RWPE2 (cell line): ENCODE results near the gene HPDL.
"Not testable (repeated sequence)": the region's sequence is repeated elsewhere in the genome, so short reads cannot be mapped to it uniquely, and the experiment has no call there.

Experiments used
- ATAC-seq: fragments of 200-7000 bp; cut with Tn5 transposase; 3 replicates; pipeline ENCODE4 v1.9.1; 2021; ENCODE audit warnings: low read depth
- DNase-seq: peaks from one replicate; pipeline ENCODE4 v3.0.0-alpha.2; 2020; ENCODE audit warnings: low spot score
- H3K27ac ChIP-seq: fragments of 450-650 bp; 2 replicates; pipeline ENCODE4 v1.5.1; 2017; ENCODE audit warnings: mild to moderate bottlenecking; ENCODE audit not compliant: poor library complexity, severe bottlenecking
- H3K27me3 ChIP-seq: fragments of 250-450 bp; sonication (Bioruptor Pico); 2 replicates; pipeline ENCODE4 v1.5.1; 2021; ENCODE audit warnings: mild to moderate bottlenecking, moderate library complexity; ENCODE audit not compliant: insufficient read depth, poor library complexity, severe bottlenecking
- H3K36me3 ChIP-seq: fragments of 250-450 bp; sonication (Bioruptor Pico); 2 replicates; pipeline ENCODE4 v1.5.1; 2020; ENCODE audit warnings: low read depth, mild to moderate bottlenecking, moderate library complexity
- H3K4me1 ChIP-seq: fragments of 250-450 bp; sonication (Bioruptor Pico); 2 replicates; pipeline ENCODE4 v1.5.1; 2021; ENCODE audit warnings: mild to moderate bottlenecking, moderate library complexity; ENCODE audit not compliant: insufficient read depth, poor library complexity, severe bottlenecking
- H3K4me3 ChIP-seq: fragments of 250-450 bp; sonication (Bioruptor Pico); 2 replicates; pipeline ENCODE4 v1.5.1; 2021; ENCODE audit warnings: mild to moderate bottlenecking, moderate library complexity; ENCODE audit not compliant: severe bottlenecking
- H3K9me3 ChIP-seq: fragments of 250-450 bp; sonication (Bioruptor Pico); 2 replicates; pipeline ENCODE4 v1.5.1; 2021; ENCODE audit warnings: mild to moderate bottlenecking, moderate library complexity; ENCODE audit not compliant: severe bottlenecking
- TF ChIP-seq, protein P1 (sequence below): fragments of 450-650 bp; IDR thresholded peaks from one replicate; pipeline ENCODE4 v1.5.1; 2017; ENCODE audit warnings: mild to moderate bottlenecking, moderate library complexity; ENCODE audit not compliant: poor library complexity, severe bottlenecking

Gene HPDL

GRCh38 chr1:45326627-45327623 is at the start of gene HPDL:
Gene HPDL (plus strand): TSS chr1:45326895. CDS start chr1:45327149, 254 bp downstream.
- no peaks in the 10 kb centered on the region for H3K9me3 ChIP-seq
- H3K4me1 ChIP-seq = peaks cover 8% of the 10 kb centered on the region
- peaks cover 7% of the 10 kb centered on the region for H3K36me3 ChIP-seq
- H3K4me3 ChIP-seq = peak within 1 kb of the TSS; percentile 29
- TF ChIP-seq, protein P1, sequence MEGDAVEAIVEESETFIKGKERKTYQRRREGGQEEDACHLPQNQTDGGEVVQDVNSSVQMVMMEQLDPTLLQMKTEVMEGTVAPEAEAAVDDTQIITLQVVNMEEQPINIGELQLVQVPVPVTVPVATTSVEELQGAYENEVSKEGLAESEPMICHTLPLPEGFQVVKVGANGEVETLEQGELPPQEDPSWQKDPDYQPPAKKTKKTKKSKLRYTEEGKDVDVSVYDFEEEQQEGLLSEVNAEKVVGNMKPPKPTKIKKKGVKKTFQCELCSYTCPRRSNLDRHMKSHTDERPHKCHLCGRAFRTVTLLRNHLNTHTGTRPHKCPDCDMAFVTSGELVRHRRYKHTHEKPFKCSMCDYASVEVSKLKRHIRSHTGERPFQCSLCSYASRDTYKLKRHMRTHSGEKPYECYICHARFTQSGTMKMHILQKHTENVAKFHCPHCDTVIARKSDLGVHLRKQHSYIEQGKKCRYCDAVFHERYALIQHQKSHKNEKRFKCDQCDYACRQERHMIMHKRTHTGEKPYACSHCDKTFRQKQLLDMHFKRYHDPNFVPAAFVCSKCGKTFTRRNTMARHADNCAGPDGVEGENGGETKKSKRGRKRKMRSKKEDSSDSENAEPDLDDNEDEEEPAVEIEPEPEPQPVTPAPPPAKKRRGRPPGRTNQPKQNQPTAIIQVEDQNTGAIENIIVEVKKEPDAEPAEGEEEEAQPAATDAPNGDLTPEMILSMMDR = no peak
- DNase-seq = no peak
- no peaks in the 10 kb centered on the region for H3K27me3 ChIP-seq
- peak; percentile 64 for ATAC-seq
- H3K27ac ChIP-seq = no peak within 1 kb of the TSS

GRCh38 chr1:45282351-45282750 is 44.3 kb upstream of the HPDL start:
- no peaks in the 10 kb centered on the region for H3K9me3 ChIP-seq
- no peaks in the 10 kb centered on the region for H3K4me1 ChIP-seq
- ATAC-seq = no peak
- TF ChIP-seq, protein P1 = no peak
- no peaks in the 10 kb centered on the region for H3K36me3 ChIP-seq
- H3K4me3 ChIP-seq = no peak overlapping the region
- H3K27ac ChIP-seq = no peak overlapping the region
- H3K27me3 ChIP-seq = no peaks in the 10 kb centered on the region
- DNase-seq = no peak

GRCh38 chr1:45284858-45285257 is 41.8 kb upstream of the HPDL start:
- not testable (repeated sequence) for DNase-seq, H3K27ac ChIP-seq, H3K27me3 ChIP-seq, H3K36me3 ChIP-seq, ATAC-seq, H3K4me1 ChIP-seq, H3K4me3 ChIP-seq, H3K9me3 ChIP-seq

- not testable (repeated sequence) for H3K27ac ChIP-seq, H3K9me3 ChIP-seq, H3K27me3 ChIP-seq, ATAC-seq, H3K36me3 ChIP-seq, H3K4me1 ChIP-seq, DNase-seq, H3K4me3 ChIP-seq
Observed at GRCh38 chr1:45286521-45286920, 40.2 kb upstream of the HPDL start.

- H3K27me3 ChIP-seq, H3K36me3 ChIP-seq, H3K27ac ChIP-seq, H3K9me3 ChIP-seq, H3K4me1 ChIP-seq, H3K4me3 ChIP-seq, ATAC-seq, DNase-seq: not testable (repeated sequence)
Observed at GRCh38 chr1:45291002-45291401, 35.7 kb upstream of the HPDL start.

- no peak for ATAC-seq
- TF ChIP-seq, protein P1 = no peak
Observed at GRCh38 chr1:45291716-45292115, 35.0 kb upstream of the HPDL start.

More at GRCh38 chr1:45291716-45292115, 35.0 kb upstream of the HPDL start:
- Histone ChIP-seq H3K27ac (no peak overlapping the region), H3K9me3 (no peaks in the 10 kb centered on the region), H3K27me3 (no peaks in the 10 kb centered on the region), H3K4me1 (no peaks in the 10 kb centered on the region), H3K36me3 (no peaks in the 10 kb centered on the region), H3K4me3 (no peak overlapping the region)
- DNase-seq = no peak
